Mesothelial cell of epicardium (in vitro differentiated cells): ENCODE data around the gene KIRREL3. TPM values are rescaled to one million over a fixed set of nuclear protein-coding genes. Genes with fewer than 3 reads are reported as not detected.

ENCODE experiments used
- DNase-seq, 2 experiments: peaks; one replicate each; pipeline ENCODE4 v3.0.0; 2021; ENCODE audit warnings: low spot score in 2 of 2; ENCODE audit not compliant: unreplicated experiment in 2 of 2
- H3K27ac Mint-ChIP-seq: 2 replicates; pipeline ENCODE4 v1.8.0; 2021; ENCODE audit warnings: mixed read lengths
- H3K27me3 Mint-ChIP-seq: 2 replicates; pipeline ENCODE4 v1.8.0; 2021; ENCODE audit warnings: low read depth, mixed read lengths
- H3K36me3 Mint-ChIP-seq: 2 replicates; pipeline ENCODE4 v1.8.0; 2021; ENCODE audit warnings: mixed read lengths
- H3K4me1 Mint-ChIP-seq: 2 replicates; pipeline ENCODE4 v1.8.0; 2021; ENCODE audit warnings: mixed read lengths
- H3K4me3 Mint-ChIP-seq: 2 replicates; pipeline ENCODE4 v1.8.0; 2021; ENCODE audit warnings: mild to moderate bottlenecking, moderate library complexity, mixed read lengths
- H3K9me3 Mint-ChIP-seq: 2 replicates; pipeline ENCODE4 v1.8.0; 2021; ENCODE audit warnings: mixed read lengths
- total RNA-seq: library from RNA; stranded (reverse); gene quantifications from 3 replicates; pipeline ENCODE4 v1.2.1, GENCODE V29; 2021
- TF ChIP-seq, protein P1 (sequence below): fragments of 200-600 bp; sonication (generic); IDR thresholded peaks from one replicate; pipeline ENCODE4 v1.5.0; 2021; ENCODE audit warnings: antibody characterized with exemption; ENCODE audit not compliant: unreplicated experiment

KIRREL3 gene
- 0.31 to 1.8 TPM (median 0.95 TPM) in 3 replicates for total RNA-seq

DNA sequence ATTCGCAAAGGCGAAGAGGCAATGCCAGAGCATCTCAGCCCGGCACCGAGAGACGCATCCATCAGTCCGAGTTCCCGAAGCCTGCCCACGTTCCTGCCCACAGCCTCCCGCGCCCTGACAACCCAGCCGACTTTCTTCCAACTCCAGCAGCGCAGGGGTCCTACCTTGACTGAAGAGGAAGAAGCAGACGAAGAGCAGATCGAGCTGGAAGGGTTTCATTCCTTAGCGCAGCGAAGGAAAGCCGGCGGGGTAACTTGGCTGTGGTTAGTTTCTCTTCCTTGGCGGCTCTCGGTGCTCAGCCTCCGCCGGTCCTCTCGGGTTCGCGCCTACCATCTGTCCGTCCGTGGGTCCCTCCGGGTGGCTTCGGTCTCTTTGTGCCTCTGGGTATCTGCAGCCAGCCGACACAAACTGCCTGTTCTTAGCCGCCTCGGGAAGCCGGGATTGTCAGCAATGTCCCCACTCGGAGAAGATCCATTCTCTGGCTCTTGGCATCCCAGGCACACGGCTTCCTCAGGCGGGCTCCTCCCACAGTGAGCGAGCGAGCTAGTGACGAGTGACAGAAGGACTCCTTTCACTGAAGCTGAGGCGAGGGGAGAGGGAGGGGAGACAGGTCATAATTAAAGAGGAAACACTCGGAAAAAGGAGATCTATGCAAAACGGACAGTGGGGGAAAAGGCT lies at the start of gene KIRREL3:
KIRREL3 (minus strand) TSS at position 480 of the 678 bp plus-strand sequence.
- DNase-seq, result peak in 1 of 2 experiments; percentile 45
- TF ChIP-seq, protein P1, sequence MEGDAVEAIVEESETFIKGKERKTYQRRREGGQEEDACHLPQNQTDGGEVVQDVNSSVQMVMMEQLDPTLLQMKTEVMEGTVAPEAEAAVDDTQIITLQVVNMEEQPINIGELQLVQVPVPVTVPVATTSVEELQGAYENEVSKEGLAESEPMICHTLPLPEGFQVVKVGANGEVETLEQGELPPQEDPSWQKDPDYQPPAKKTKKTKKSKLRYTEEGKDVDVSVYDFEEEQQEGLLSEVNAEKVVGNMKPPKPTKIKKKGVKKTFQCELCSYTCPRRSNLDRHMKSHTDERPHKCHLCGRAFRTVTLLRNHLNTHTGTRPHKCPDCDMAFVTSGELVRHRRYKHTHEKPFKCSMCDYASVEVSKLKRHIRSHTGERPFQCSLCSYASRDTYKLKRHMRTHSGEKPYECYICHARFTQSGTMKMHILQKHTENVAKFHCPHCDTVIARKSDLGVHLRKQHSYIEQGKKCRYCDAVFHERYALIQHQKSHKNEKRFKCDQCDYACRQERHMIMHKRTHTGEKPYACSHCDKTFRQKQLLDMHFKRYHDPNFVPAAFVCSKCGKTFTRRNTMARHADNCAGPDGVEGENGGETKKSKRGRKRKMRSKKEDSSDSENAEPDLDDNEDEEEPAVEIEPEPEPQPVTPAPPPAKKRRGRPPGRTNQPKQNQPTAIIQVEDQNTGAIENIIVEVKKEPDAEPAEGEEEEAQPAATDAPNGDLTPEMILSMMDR, result no peak
- Mint-ChIP-seq H3K4me1 (peaks cover 7% of the 10 kb centered on the region), H3K27me3 (peaks cover 21% of the 10 kb centered on the region), H3K27ac (no peak within 1 kb of the TSS), H3K36me3 (no peaks in the 10 kb centered on the region), H3K4me3 (no peak within 1 kb of the TSS), H3K9me3 (no peaks in the 10 kb centered on the region)

DNA sequence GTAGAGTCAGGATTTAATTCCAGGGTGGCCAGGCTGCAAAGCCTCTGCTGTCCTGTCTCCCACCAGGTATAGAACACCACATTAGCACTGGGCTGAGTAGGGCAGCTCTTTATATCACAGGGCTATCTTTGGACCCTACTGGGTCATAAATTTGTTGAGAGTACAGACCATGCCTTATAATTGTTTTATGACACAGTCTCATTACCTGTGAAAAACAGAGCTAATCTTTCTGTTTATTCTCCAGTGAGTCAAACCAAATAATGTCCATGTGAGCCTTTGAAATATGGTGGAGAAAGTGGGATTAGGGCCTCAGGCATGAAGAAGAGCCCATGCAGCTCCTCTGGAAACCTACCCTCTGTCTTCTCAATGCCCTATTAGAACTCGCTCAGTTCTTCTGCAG lies 49.6 kb upstream of the KIRREL3 start:
- peaks cover 13% of the 10 kb centered on the region for H3K27me3 Mint-ChIP-seq
- no peaks in the 10 kb centered on the region for H3K9me3 Mint-ChIP-seq
- H3K4me1 Mint-ChIP-seq, result no peaks in the 10 kb centered on the region
- DNase-seq, result no peak
- H3K27ac Mint-ChIP-seq, result no peak overlapping the region
- H3K4me3 Mint-ChIP-seq, result no peak overlapping the region
- H3K36me3 Mint-ChIP-seq, result no peaks in the 10 kb centered on the region
- TF ChIP-seq, protein P1, result no peak

DNA sequence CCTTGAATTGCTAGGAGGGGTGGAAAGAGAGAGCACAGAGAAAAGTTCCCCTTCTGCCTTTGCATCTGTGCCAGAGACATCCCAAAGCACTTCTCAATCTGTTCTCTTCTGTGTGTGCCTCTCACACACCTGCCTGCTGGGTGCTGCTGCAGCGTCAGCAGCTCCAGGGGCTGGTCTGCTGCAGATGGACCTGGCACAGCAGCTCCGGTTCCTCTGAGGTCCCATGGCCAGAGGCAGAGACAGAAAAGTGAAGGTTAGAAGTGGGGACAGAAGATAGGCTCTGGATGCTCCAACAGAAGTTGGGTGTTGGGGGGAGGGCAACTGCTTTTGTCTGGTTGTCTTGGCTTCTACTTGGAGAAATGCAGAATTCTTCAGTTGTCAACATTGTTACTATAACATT lies 48.9 kb upstream of the KIRREL3 start:
- Mint-ChIP-seq H3K4me1 (no peaks in the 10 kb centered on the region), H3K36me3 (no peaks in the 10 kb centered on the region), H3K27ac (no peak overlapping the region), H3K27me3 (peaks cover 13% of the 10 kb centered on the region), H3K9me3 (no peaks in the 10 kb centered on the region), H3K4me3 (no peak overlapping the region)
- TF ChIP-seq, protein P1, result no peak
- DNase-seq, result no peak

DNA sequence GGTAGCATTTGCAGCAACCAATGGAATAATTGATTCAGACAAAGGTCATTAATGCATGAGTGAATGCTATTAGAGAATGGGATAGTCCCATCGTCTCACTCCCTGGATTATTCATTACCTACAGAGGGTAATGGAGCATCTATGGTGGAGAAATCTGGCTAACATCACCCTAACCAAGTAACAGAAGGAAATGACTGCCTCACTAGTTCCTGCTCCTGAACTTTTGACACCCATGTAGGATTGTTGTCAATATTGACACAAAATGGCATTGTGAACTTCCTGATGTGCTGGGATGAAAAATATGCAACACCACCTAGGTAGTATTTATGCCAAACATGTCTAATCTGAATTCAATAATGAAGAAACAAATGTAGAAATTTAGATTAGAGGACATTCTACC lies 44.0 kb upstream of the KIRREL3 start:
- DNase-seq, result no peak
- Mint-ChIP-seq H3K27ac (no peak overlapping the region), H3K36me3 (no peaks in the 10 kb centered on the region), H3K9me3 (no peaks in the 10 kb centered on the region), H3K4me1 (no peaks in the 10 kb centered on the region), H3K27me3 (peaks cover 22% of the 10 kb centered on the region), H3K4me3 (no peak overlapping the region)
- TF ChIP-seq, protein P1, result no peak

DNA sequence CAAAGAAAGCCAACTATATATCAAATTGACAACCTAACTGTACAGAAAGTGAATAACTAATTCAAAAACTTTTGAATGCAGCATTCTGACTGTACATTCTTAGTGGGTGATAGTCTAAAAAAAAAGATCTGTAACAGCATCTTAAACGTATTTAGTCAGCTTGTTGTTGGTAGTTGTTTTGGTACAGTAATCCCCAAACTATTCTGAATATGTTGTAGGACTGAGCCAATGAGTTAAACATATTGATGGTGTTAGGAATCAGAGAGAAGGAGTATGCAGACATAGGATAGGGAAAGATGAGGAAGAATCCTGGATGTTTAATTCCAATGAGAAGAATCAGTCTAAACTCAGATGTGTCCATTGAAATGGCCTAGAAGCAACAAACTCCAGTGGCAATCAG lies 41.9 kb upstream of the KIRREL3 start:
- Mint-ChIP-seq H3K36me3 (no peaks in the 10 kb centered on the region), H3K4me1 (no peaks in the 10 kb centered on the region), H3K27me3 (peaks cover 40% of the 10 kb centered on the region), H3K4me3 (no peak overlapping the region), H3K27ac (no peak overlapping the region), H3K9me3 (no peaks in the 10 kb centered on the region)
- no peak for DNase-seq
- TF ChIP-seq, protein P1, result no peak
